Smooth muscle cell (in vitro differentiated cells): ENCODE results near the gene TUBAL3. TPM values are rescaled to one million over a fixed set of nuclear protein-coding genes. Genes with fewer than 3 reads are reported as not detected.

Experiments
- DNase-seq: peaks from one replicate; lab custom pipeline; 2025; ENCODE audit not compliant: unreplicated experiment; lab: John Stamatoyannopoulos, UW
- H2AFZ ChIP-seq: fragments of 200-600 bp; sonication (generic); 2 replicates; pipeline ENCODE4 v1.6.0; 2016; ENCODE audit warnings: antibody characterized with exemption, low read depth, mild to moderate bottlenecking
- H3F3A ChIP-seq: fragments of 200-600 bp; sonication (generic); 2 replicates; pipeline ENCODE4 v1.6.0; 2017; ENCODE audit warnings: antibody characterized with exemption, low read depth
- H3K27ac ChIP-seq: fragments of 200-600 bp; sonication (generic); 2 replicates; pipeline ENCODE4 v1.5.1; 2016; ENCODE audit warnings: low read depth, mild to moderate bottlenecking
- H3K27me3 ChIP-seq: fragments of 200-600 bp; sonication (generic); 2 replicates; pipeline ENCODE4 v1.6.1; 2016; ENCODE audit warnings: low read depth, mild to moderate bottlenecking
- H3K36me3 ChIP-seq: fragments of 200-600 bp; sonication (generic); 2 replicates; pipeline ENCODE4 v1.5.1; 2016; ENCODE audit warnings: low read depth
- H3K4me1 ChIP-seq: fragments of 200-600 bp; sonication (generic); 2 replicates; pipeline ENCODE4 v1.5.1; 2016; ENCODE audit warnings: low read depth
- H3K4me2 ChIP-seq: fragments of 200-600 bp; sonication (generic); 2 replicates; pipeline ENCODE4 v1.6.0; 2016; ENCODE audit warnings: mild to moderate bottlenecking
- H3K4me3 ChIP-seq: fragments of 200-600 bp; sonication (generic); 2 replicates; pipeline ENCODE4 v1.5.1; 2016; ENCODE audit warnings: mild to moderate bottlenecking
- H3K79me2 ChIP-seq: fragments of 200-600 bp; sonication (generic); 2 replicates; pipeline ENCODE4 v1.6.0; 2016; ENCODE audit warnings: low read depth, mild to moderate bottlenecking
- H3K9ac ChIP-seq: fragments of 200-600 bp; sonication (generic); 2 replicates; pipeline ENCODE4 v1.6.0; 2016; ENCODE audit warnings: low read depth
- H3K9me3 ChIP-seq: fragments of 200-600 bp; sonication (generic); replicated peaks from 2 replicates; pipeline ENCODE4 v1.5.1; 2016; ENCODE audit warnings: low read depth
- H4K20me1 ChIP-seq: fragments of 200-600 bp; sonication (generic); 2 replicates; pipeline ENCODE4 v1.6.0; 2016; ENCODE audit warnings: low read depth
- CTCF ChIP-seq: fragments of 200-600 bp; sonication (generic); IDR thresholded peaks from 2 replicates; pipeline ENCODE4 v1.5.1; 2017; ENCODE audit warnings: borderline replicate concordance, mild to moderate bottlenecking, antibody characterized with exemption; ENCODE audit not compliant: insufficient read depth, poor library complexity, severe bottlenecking
- WGBS: methylation state at CpG from one replicate; pipeline ENCODE4 v1.1.7; 2016; ENCODE audit warnings: low lambda C conversion rate; 5-methylcytosine and 5-hydroxymethylcytosine counted together
- polyA plus RNA-seq: library from polyadenylated mRNA; unstranded; fragments of >200 nt; fragmentation: Nextera tagmentation; extraction: Ambion mirVana; gene quantifications from 2 replicates; pipeline ENCODE4 v1.2.1, GENCODE V29; 2016
- total RNA-seq: library from RNA; depleted of rRNA; stranded (reverse); fragments of >200 nt; gene quantifications from 2 replicates; pipeline ENCODE4 v1.2.3, GENCODE V29; 2014

TUBAL3 gene
- total and polyA plus RNA-seq, 2 experiments from 2014 or later: not detected

DNA sequence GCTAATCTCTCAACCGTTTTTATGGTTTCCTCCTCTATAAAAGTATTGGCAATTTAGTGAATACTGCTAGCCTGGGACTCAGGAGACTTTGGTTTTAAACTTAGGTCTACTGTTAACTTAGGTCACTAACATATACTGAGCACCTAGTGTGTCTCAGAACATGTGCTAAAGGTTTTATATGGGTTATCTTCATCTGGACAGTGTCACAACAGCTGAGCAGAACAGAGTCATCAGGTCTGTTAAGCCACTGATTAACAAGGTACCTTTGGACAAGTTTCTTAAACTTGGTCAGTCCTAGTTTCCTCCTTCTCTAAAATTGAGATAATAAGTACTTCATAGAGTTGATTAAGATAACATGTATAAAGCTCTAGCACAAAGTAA is 38.4 kb upstream of the TUBAL3 start:
- no peak overlapping the region for H3K4me2 ChIP-seq
- H3F3A ChIP-seq: peaks cover 9% of the 10 kb centered on the region
- no peak for TF ChIP-seq CTCF

GRCh38 chr10:5442065-5442989 is 37.7 kb upstream of the TUBAL3 start:
- no peak overlapping the region for H3K9ac ChIP-seq
- H4K20me1 ChIP-seq: peaks cover 9% of the 10 kb centered on the region
- no peaks in the 10 kb centered on the region for H3K27me3 ChIP-seq
- H3K79me2 ChIP-seq: peaks cover 23% of the 10 kb centered on the region
- no peak overlapping the region for H3K4me2 ChIP-seq
- no peak for DNase-seq
- H3K36me3 ChIP-seq: no peaks in the 10 kb centered on the region
- H3F3A ChIP-seq: peaks cover 6% of the 10 kb centered on the region
- H3K9me3 ChIP-seq: no peaks in the 10 kb centered on the region
- no peak overlapping the region for H3K4me3 ChIP-seq
- WGBS: 71% methylated on average over 9 of the region's 9 CpGs
- no peak overlapping the region for H2AFZ ChIP-seq
- H3K4me1 ChIP-seq: peaks cover 17% of the 10 kb centered on the region
- H3K27ac ChIP-seq: no peak overlapping the region
- TF ChIP-seq CTCF: peak; percentile 84

More for the DNA sequence above, 38.4 kb upstream of the TUBAL3 start:
- Histone ChIP-seq H2AFZ (no peak overlapping the region), H3K4me3 (no peak overlapping the region), H3K9ac (no peak overlapping the region), H4K20me1 (peaks cover 15% of the 10 kb centered on the region), H3K9me3 (no peaks in the 10 kb centered on the region), H3K79me2 (peaks cover 30% of the 10 kb centered on the region), H3K27ac (no peak overlapping the region), H3K4me1 (peaks cover 23% of the 10 kb centered on the region), H3K27me3 (no peaks in the 10 kb centered on the region), H3K36me3 (no peaks in the 10 kb centered on the region)
- WGBS: 63% methylated on average over 1 of the region's 1 CpG
- DNase-seq: no peak

DNA sequence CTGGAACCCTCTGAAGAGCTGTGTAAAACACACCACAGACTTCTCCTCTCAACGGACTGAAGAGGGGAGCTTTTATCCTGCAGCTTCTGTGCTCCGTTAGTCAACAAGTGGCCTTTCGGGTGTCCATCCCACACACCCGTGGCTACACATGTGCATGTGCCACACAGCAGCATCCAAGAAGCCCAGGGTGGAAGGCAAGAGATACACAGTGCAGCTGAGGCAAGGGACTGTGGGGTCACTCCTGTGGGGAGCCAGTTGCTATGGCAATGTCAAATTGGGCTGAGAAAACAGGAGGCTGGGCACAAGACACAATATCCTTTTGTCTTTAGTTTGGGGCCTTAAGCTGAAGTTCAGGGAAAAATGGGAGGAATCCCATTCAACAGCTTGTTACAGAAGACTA is 36.5 kb upstream of the TUBAL3 start:
- Histone ChIP-seq H3K9me3 (no peaks in the 10 kb centered on the region), H3K27ac (no peak overlapping the region), H3K36me3 (no peaks in the 10 kb centered on the region), H3K79me2 (peaks cover 14% of the 10 kb centered on the region), H3K9ac (no peak overlapping the region), H3F3A (no peaks in the 10 kb centered on the region), H3K4me2 (no peak overlapping the region), H3K4me1 (peaks cover 7% of the 10 kb centered on the region), H3K27me3 (no peaks in the 10 kb centered on the region), H2AFZ (no peak overlapping the region), H4K20me1 (no peaks in the 10 kb centered on the region), H3K4me3 (no peak overlapping the region)
- DNase-seq: no peak
- no peak for TF ChIP-seq CTCF
- 79% methylated on average over 4 of the region's 4 CpGs for WGBS

DNA sequence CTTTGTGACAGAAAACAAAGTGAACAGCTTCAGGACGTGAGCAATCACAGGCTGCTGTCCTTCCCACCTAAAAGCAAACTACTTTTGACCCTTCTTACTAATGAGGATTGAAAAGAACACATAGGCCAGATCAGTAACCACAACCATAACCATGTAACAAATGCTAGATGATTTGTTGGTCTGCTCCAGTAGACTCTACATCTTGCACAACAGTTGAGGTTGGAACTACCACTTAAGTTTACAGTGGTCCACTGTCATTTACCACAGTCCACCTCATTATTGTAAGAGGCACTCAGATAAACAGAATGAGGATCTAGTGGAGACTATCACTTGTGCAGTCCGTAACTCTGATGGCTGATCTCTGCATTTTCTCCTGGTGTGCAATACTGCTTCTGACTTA is 35.6 kb upstream of the TUBAL3 start:
- DNase-seq: no peak
- Histone ChIP-seq H3K79me2 (peaks cover 7% of the 10 kb centered on the region), H3F3A (peaks cover under 1% of the 10 kb centered on the region), H3K4me1 (peaks cover 4% of the 10 kb centered on the region), H3K4me3 (no peak overlapping the region), H4K20me1 (no peaks in the 10 kb centered on the region), H3K9me3 (no peaks in the 10 kb centered on the region), H3K27me3 (no peaks in the 10 kb centered on the region), H2AFZ (no peak overlapping the region), H3K4me2 (no peak overlapping the region), H3K27ac (no peak overlapping the region), H3K9ac (no peak overlapping the region), H3K36me3 (no peaks in the 10 kb centered on the region)
- 87% methylated on average over 2 of the region's 2 CpGs for WGBS
- no peak for TF ChIP-seq CTCF
